ENCODE data around the gene CHPT1. TPM values are rescaled to one million over a fixed set of nuclear protein-coding genes. Genes with fewer than 3 reads are reported as not detected.

Gene CHPT1
- total and polyA plus RNA-seq, 2 donors from 2014 or later, result 32.1 to 65.5 TPM

GRCh38 chr12:101759396-101760047, 62.1 kb downstream of the CHPT1 start:
- H3K9ac ChIP-seq (ENCODE audit: low read length in 3 of 3), result no peak overlapping the region
- DNase-seq (peak in 2 of 5 donors; percentile 19 to 45), FAIRE-seq (peak; percentile 76)
- H3K27me3 ChIP-seq (ENCODE audit: control insufficient read depth, insufficient read depth, low read length), result no peaks in the 10 kb centered on the region
- intact Hi-C loops (cut with DNase I), result no loop called here
- TF ChIP-seq, protein P1, sequence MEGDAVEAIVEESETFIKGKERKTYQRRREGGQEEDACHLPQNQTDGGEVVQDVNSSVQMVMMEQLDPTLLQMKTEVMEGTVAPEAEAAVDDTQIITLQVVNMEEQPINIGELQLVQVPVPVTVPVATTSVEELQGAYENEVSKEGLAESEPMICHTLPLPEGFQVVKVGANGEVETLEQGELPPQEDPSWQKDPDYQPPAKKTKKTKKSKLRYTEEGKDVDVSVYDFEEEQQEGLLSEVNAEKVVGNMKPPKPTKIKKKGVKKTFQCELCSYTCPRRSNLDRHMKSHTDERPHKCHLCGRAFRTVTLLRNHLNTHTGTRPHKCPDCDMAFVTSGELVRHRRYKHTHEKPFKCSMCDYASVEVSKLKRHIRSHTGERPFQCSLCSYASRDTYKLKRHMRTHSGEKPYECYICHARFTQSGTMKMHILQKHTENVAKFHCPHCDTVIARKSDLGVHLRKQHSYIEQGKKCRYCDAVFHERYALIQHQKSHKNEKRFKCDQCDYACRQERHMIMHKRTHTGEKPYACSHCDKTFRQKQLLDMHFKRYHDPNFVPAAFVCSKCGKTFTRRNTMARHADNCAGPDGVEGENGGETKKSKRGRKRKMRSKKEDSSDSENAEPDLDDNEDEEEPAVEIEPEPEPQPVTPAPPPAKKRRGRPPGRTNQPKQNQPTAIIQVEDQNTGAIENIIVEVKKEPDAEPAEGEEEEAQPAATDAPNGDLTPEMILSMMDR (IDR thresholded peaks at IDR 0.05; ENCODE audit: borderline replicate concordance, extremely low read depth, insufficient read depth), result peak; percentile 69
- no peak overlapping the region for H3K4me3 ChIP-seq (ENCODE audit: low read length in 3 of 3)
- H3K27ac ChIP-seq (ENCODE audit: low read depth in 2 of 2, low read length in 2 of 2), result no peak overlapping the region
- no peaks in the 10 kb centered on the region for H3K9me3 ChIP-seq (ENCODE audit: control insufficient read depth in 2 of 3, insufficient read depth in 1 of 3, low read length in 3 of 3)
- H3K36me3 ChIP-seq (ENCODE audit: control insufficient read depth in 2 of 3, insufficient read depth in 3 of 3, low read length in 3 of 3), result peaks cover 2 to 5% (median 4%) of the 10 kb centered on the region in 3 donors
- no peaks in the 10 kb centered on the region for H3K4me1 ChIP-seq (ENCODE audit: control insufficient read depth in 2 of 3, insufficient read depth in 2 of 3, low read depth in 1 of 3, low read length in 3 of 3)

DNA sequence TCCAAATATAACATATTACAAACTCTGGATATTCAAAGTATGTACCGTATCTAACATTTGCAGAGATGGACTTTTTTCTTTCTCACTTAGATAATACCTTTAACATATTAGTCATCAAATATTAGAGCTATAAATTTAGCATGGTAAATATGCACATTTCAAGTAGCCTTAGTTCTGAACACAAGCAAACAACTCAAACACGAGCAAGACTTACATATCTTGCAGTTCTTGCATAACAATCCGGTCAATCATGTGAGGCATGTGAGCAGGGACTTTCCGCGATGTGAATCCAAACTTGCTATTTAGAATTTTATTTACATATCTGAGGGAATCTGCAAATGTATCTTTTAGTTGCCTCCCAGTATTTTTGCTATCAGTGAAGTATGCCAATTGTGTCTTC, 63.9 kb downstream of the CHPT1 start:
- Histone ChIP-seq H3K27me3 (ENCODE audit: control insufficient read depth, insufficient read depth, low read length) (no peaks in the 10 kb centered on the region), H3K4me1 (ENCODE audit: control insufficient read depth in 2 of 3, insufficient read depth in 2 of 3, low read depth in 1 of 3, low read length in 3 of 3) (no peaks in the 10 kb centered on the region), H3K4me3 (ENCODE audit: low read length in 3 of 3) (no peak overlapping the region), H3K36me3 (ENCODE audit: control insufficient read depth in 2 of 3, insufficient read depth in 3 of 3, low read length in 3 of 3) (peaks cover 2 to 5% (median 4%) of the 10 kb centered on the region in 3 donors), H3K9ac (ENCODE audit: low read length in 3 of 3) (no peak overlapping the region), H3K27ac (ENCODE audit: low read depth in 2 of 2, low read length in 2 of 2) (no peak overlapping the region), H3K9me3 (ENCODE audit: control insufficient read depth in 2 of 3, insufficient read depth in 1 of 3, low read length in 3 of 3) (no peaks in the 10 kb centered on the region)
- DNase-seq (no peak), FAIRE-seq (no peak)
- intact Hi-C loops (cut with DNase I), result no loop called here
- TF ChIP-seq, protein P1 (IDR thresholded peaks at IDR 0.05; ENCODE audit: borderline replicate concordance, extremely low read depth, insufficient read depth), result no peak

GRCh38 chr12:101761781-101762180, 64.3 kb downstream of the CHPT1 start:
- intact Hi-C loops (cut with DNase I), result no loop called here
- no peak for FAIRE-seq
- Histone ChIP-seq H3K9me3 (ENCODE audit: control insufficient read depth in 2 of 3, insufficient read depth in 1 of 3, low read length in 3 of 3) (no peaks in the 10 kb centered on the region), H3K9ac (ENCODE audit: low read length in 3 of 3) (no peak overlapping the region), H3K27ac (ENCODE audit: low read depth in 2 of 2, low read length in 2 of 2) (no peak overlapping the region), H3K4me1 (ENCODE audit: control insufficient read depth in 2 of 3, insufficient read depth in 2 of 3, low read depth in 1 of 3, low read length in 3 of 3) (no peaks in the 10 kb centered on the region), H3K27me3 (ENCODE audit: control insufficient read depth, insufficient read depth, low read length) (no peaks in the 10 kb centered on the region), H3K36me3 (ENCODE audit: control insufficient read depth in 2 of 3, insufficient read depth in 3 of 3, low read length in 3 of 3) (peaks cover 2 to 7% (median 4%) of the 10 kb centered on the region in 3 donors), H3K4me3 (ENCODE audit: low read length in 3 of 3) (no peak overlapping the region)
- TF ChIP-seq, protein P1 (IDR thresholded peaks at IDR 0.05; ENCODE audit: borderline replicate concordance, extremely low read depth, insufficient read depth), result no peak
- no peak for DNase-seq
